Suppressor macrophage (primary cell): ENCODE measurements around the gene SLC17A2.

Experiments
- DNase-seq, 4 experiments: peaks; one replicate each; pipeline ENCODE4 v3.0.0-alpha.2; 2020 to 2022

The SLC17A2 gene

DNA sequence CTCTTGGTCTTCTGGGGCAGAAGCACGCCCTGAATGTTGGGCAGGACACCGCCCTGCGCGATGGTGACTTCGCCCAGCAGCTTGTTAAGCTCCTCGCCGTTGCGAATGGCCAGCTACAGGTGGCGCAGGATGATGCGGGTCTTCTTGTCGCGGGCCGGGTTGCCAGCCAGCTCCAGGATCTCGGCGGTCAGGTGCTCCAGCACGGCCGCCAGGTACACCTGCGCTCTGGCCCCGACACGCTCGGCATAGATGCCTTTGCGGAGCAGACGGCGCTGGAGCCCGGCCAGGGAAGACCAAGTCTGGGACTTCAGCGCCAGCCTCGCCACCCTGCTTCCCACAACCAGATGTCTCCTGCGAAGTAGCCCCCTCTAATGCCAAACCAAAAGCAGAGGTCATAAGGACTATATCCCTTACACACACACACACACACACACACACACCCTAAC, 48.4 kb downstream of the SLC17A2 start:
- peak in 2 of 4 experiments; percentile 31 to 34 for DNase-seq

GRCh38 chr6:25880601-25881000, 49.9 kb downstream of the SLC17A2 start:
- DNase-seq, result no peak

DNA sequence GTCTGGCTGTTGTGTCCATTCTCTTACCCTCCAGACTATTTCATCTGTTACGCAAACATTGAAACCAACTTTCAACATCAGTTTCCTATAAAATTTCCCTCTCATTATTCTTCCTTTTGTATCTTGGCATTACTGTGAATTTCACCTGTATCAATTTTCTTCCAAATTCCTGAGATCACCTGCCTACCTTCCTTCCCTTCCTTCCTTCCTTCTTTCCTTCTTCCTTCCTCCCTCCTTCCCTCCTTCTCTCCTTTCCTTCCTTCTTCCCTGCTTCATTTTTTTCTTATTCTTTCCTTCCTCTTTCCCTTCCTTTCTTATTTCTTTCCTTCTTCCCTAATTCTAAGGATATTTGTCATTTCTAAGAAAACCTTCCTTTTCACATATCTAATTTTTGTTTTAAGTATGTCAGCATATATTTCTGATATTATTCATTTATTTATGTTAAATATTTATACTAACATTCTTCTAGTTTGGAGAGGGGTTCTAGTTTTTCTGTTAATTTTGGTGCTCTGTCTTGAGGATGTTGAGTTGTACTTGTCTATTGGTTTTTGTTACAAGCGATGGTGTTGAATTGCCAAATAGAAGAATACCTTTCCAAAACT, 51.7 kb downstream of the SLC17A2 start:
- no peak for DNase-seq

DNA sequence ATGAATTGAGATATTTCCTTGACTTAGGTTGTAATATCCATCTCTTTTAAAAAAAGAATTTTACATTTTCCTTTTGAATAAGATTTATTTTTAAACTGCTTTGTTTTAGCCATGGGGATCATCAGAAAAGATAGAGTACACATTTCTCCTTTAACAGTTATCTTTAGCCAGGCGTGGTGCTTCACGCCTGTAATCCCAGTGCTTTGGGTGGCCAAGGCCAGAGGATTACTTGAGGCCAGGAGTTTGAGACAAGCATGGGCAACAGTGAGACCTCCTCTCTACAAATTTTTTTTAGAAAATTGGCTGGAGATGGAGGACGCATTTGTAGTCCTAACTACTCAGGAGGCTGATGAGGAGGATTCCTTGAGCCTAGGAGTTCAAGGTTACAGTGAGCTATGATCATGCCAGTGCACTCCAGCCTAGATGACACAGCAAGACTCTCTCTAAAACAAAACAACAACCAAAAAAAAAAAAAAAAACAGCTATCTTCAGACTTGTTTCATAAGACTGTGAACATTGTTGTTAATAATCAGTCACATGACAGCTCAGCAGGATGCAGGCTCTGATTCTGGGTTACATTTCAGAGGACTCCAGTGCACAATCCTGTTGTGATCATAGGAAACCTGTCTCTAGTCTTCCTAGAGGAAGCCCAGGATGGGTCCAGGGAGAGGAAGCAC, 54.4 kb downstream of the SLC17A2 start:
- DNase-seq, result peak in 1 of 4 experiments; percentile 16

DNA sequence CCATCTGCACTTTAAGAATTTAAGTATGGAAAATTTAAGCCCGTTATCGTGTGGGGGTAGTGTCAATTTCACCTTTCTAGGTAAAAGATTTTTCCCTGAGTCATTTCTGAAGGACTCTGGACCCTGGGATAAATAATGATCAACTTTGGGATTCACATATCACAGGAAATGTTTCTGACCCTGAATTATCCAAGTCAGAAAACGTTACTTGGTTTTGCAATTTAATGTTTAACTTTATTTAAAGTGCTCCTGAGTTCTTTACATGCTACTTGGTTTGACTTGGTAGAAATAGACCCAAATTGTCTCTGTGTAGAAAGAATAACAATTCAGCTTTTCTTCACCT, 55.0 kb downstream of the SLC17A2 start:
- no peak for DNase-seq

- DNase-seq, result peak in 3 of 4 experiments; percentile 50 to 61 (median 52)
These were observed 55.5 kb downstream of the SLC17A2 start for GRCh38 chr6:25874822-25875562.

DNA sequence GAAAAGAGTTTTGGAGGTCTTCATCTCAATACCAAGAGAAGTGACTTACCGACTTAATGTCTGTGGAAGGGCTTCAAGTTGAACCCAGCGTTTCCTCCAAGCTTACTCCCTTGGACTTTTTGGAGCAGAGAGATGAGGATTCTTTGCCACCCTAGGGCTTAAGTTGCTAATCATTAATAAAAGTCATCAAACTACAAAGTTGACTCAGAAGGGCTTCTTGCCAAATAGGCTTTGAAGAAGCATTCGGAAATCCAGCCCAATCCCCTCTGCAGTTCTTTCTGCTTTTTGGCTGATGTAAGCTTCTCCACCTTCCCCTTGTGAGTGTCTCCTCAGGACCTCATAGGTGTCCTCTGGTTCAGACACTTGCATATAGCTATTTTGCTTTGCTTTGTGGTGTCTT, 56.4 kb downstream of the SLC17A2 start, which contains the start of gene SLC17A3:
Gene SLC17A3, minus strand, starts transcription at position 126 of the 400 bp plus-strand sequence. CDS start 5,856 bp downstream, outside the sequence.
- no peak for DNase-seq

- DNase-seq, result no peak
These were observed 57.7 kb downstream of the SLC17A2 start for GRCh38 chr6:25872814-25873213.

- DNase-seq, result no peak
These were observed 60.7 kb downstream of the SLC17A2 start for GRCh38 chr6:25869840-25870239.

- DNase-seq, result no peak
These were observed 61.9 kb downstream of the SLC17A2 start for GRCh38 chr6:25868436-25869183.

DNA sequence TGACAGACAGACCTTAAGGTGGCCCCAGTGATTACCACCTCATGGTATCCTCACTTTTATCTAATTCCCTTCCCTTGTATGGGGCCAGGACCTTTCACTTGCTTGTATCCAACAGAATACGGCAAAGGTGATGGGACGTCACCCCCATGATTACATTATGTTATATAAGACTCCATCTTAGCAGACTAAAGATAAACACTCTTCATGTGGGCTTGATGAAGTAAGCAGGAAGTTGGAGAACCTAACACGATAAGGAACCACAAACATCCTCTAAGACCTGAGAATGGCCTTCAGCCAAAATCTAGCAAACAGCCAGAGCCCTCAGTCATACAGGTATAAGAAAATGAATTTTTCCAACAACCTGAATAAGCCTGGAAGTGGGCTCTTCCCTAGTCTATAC, 64.5 kb downstream of the SLC17A2 start:
- DNase-seq, result no peak

DNA sequence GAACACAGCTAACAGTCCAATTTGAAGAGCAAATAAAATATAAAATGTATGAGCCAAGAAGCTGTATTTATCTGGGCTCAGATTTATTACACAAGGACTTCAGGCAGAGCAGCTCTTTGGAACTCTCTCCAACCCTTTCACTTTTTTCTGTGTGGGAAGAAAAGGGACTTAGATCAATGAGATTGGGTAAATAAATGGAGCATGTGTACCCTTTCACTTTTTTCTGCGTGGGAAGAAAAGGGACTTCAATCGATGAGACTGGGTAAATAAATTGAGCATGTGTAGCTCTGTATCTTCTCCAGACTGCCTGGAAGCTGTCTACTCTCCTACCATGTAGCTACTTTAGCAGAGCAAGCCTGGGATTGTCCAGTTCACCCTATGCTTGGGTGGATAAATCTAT, 67.1 kb downstream of the SLC17A2 start:
- no peak for DNase-seq
